Nephron (organoid): Measurements from ENCODE around the gene ILDR1.

ENCODE experiments used
- H3K27ac Mint-ChIP-seq, 3 experiments: 2 replicates each; pipeline ENCODE4 v1.8.0; 2020; ENCODE audit warnings: mixed read lengths in 3 of 3, mild to moderate bottlenecking in 2 of 3, moderate library complexity in 1 of 3
- H3K27me3 Mint-ChIP-seq: 2 replicates; pipeline ENCODE4 v1.8.0; 2021; ENCODE audit warnings: low read depth, mild to moderate bottlenecking, moderate library complexity, mixed read lengths
- H3K36me3 Mint-ChIP-seq: 2 replicates; pipeline ENCODE4 v1.8.0; 2020; ENCODE audit warnings: low read depth, mixed read lengths
- H3K4me1 Mint-ChIP-seq: 2 replicates; pipeline ENCODE4 v1.8.0; 2020; ENCODE audit warnings: mixed read lengths
- H3K4me3 Mint-ChIP-seq, 3 experiments: 2 replicates each; pipeline ENCODE4 v1.8.0; 2020; ENCODE audit warnings: mild to moderate bottlenecking in 3 of 3, mixed read lengths in 3 of 3, moderate library complexity in 2 of 3
- H3K9me3 Mint-ChIP-seq: 2 replicates; pipeline ENCODE4 v1.8.0; 2020; ENCODE audit warnings: mixed read lengths
- CTCF ChIP-seq, 3 experiments: fragments of 200-600 bp; sonication (generic); IDR thresholded peaks; one replicate each; pipeline ENCODE4 v1.5.0; 2021; ENCODE audit warnings: antibody characterized with exemption in 3 of 3; ENCODE audit not compliant: unreplicated experiment in 3 of 3

The ILDR1 gene

GRCh38 chr3:121994551-121994950, 27.5 kb downstream of the ILDR1 start:
- Mint-ChIP-seq H3K4me3 (no peak overlapping the region), H3K36me3 (no peaks in the 10 kb centered on the region), H3K27me3 (no peaks in the 10 kb centered on the region), H3K27ac (no peak overlapping the region), H3K9me3 (no peaks in the 10 kb centered on the region), H3K4me1 (peaks cover 11% of the 10 kb centered on the region)
- no peak for TF ChIP-seq CTCF (IDR thresholded peaks at IDR 0.05; ENCODE audit: unreplicated experiment in 3 of 3)

- Mint-ChIP-seq H3K4me3 (no peak overlapping the region), H3K36me3 (no peaks in the 10 kb centered on the region), H3K27ac (no peak overlapping the region), H3K27me3 (no peaks in the 10 kb centered on the region), H3K4me1 (peaks cover 6% of the 10 kb centered on the region), H3K9me3 (no peaks in the 10 kb centered on the region)
- no peak for TF ChIP-seq CTCF (IDR thresholded peaks at IDR 0.05; ENCODE audit: unreplicated experiment in 3 of 3)
Observed at GRCh38 chr3:121992601-121993560, 29.2 kb downstream of the ILDR1 start.

GRCh38 chr3:121989943-121990342, 32.1 kb downstream of the ILDR1 start:
- H3K4me1 Mint-ChIP-seq: peaks cover 4% of the 10 kb centered on the region
- H3K27ac Mint-ChIP-seq: no peak overlapping the region
- peaks cover 4% of the 10 kb centered on the region for H3K9me3 Mint-ChIP-seq
- H3K36me3 Mint-ChIP-seq: no peaks in the 10 kb centered on the region
- no peak overlapping the region for H3K4me3 Mint-ChIP-seq
- TF ChIP-seq CTCF (IDR thresholded peaks at IDR 0.05; ENCODE audit: unreplicated experiment in 3 of 3): peak in 1 of 3 experiments; percentile 33
- no peaks in the 10 kb centered on the region for H3K27me3 Mint-ChIP-seq

GRCh38 chr3:121988146-121988545, 33.9 kb downstream of the ILDR1 start:
- peaks cover 20% of the 10 kb centered on the region for H3K9me3 Mint-ChIP-seq
- H3K4me3 Mint-ChIP-seq: no peak overlapping the region
- H3K4me1 Mint-ChIP-seq: peaks cover 4% of the 10 kb centered on the region
- H3K36me3 Mint-ChIP-seq: peaks cover 10% of the 10 kb centered on the region
- H3K27ac Mint-ChIP-seq: no peak overlapping the region
- no peaks in the 10 kb centered on the region for H3K27me3 Mint-ChIP-seq
- no peak for TF ChIP-seq CTCF (IDR thresholded peaks at IDR 0.05; ENCODE audit: unreplicated experiment in 3 of 3)

- peaks cover 23% of the 10 kb centered on the region for H3K9me3 Mint-ChIP-seq
- H3K27me3 Mint-ChIP-seq: no peaks in the 10 kb centered on the region
- peaks cover 10% of the 10 kb centered on the region for H3K36me3 Mint-ChIP-seq
- H3K4me3 Mint-ChIP-seq: no peak overlapping the region
- no peak for TF ChIP-seq CTCF (IDR thresholded peaks at IDR 0.05; ENCODE audit: unreplicated experiment in 3 of 3)
- H3K27ac Mint-ChIP-seq: no peak overlapping the region
- H3K4me1 Mint-ChIP-seq: no peaks in the 10 kb centered on the region
Observed at GRCh38 chr3:121985846-121986245, 36.2 kb downstream of the ILDR1 start.

- peaks cover 10% of the 10 kb centered on the region for H3K36me3 Mint-ChIP-seq
- H3K9me3 Mint-ChIP-seq: peaks cover 35% of the 10 kb centered on the region
- H3K4me3 Mint-ChIP-seq: no peak overlapping the region
- no peak for TF ChIP-seq CTCF (IDR thresholded peaks at IDR 0.05; ENCODE audit: unreplicated experiment in 3 of 3)
- H3K27me3 Mint-ChIP-seq: peaks cover 5% of the 10 kb centered on the region
- H3K4me1 Mint-ChIP-seq: peaks cover 13% of the 10 kb centered on the region
- no peak overlapping the region for H3K27ac Mint-ChIP-seq
Observed at GRCh38 chr3:121981473-121981872, 40.6 kb downstream of the ILDR1 start.
